HTR-8/SVneo (cell line): ENCODE results near the gene THSD7A.

ENCODE experiments used
- DNase-seq: peaks from one replicate; pipeline ENCODE4 v3.0.0; 2011; ENCODE audit warnings: low spot score, mixed read lengths; ENCODE audit not compliant: insufficient read length
- FAIRE-seq: peaks from 2 replicates; lab custom pipeline; 2011; peaks lifted over from hg19 to GRCh38; lab: Jason Lieb, UNC

The THSD7A gene

GRCh38 chr7:11751807-11752389, 80.1 kb downstream of the THSD7A start:
- no peak for DNase-seq
- FAIRE-seq = no peak

DNA sequence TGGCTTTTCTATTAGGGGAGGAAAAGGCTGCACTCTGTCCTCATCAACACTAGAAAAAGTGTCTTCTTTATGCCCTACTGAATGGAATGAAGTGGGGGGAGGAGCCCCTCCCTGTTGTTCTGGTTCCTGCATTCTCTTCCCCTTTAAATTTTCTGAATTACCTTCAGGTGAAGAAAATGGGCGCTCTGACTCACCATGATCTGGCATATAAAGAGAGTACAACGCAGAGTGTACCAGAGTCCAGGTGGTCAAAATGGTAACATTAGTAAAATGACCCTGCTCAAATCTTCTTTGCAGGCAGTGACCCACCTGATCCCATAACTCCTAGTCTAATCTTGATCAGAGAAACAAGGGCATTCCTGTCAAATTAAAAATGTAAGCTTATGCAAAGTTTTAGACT, 80.7 kb downstream of the THSD7A start:
- DNase-seq (no peak), FAIRE-seq (no peak)

GRCh38 chr7:11750191-11750590, 81.8 kb downstream of the THSD7A start:
- no peak for DNase-seq
- FAIRE-seq = no peak

GRCh38 chr7:11749629-11750028, 82.4 kb downstream of the THSD7A start:
- DNase-seq = no peak
- no peak for FAIRE-seq

DNA sequence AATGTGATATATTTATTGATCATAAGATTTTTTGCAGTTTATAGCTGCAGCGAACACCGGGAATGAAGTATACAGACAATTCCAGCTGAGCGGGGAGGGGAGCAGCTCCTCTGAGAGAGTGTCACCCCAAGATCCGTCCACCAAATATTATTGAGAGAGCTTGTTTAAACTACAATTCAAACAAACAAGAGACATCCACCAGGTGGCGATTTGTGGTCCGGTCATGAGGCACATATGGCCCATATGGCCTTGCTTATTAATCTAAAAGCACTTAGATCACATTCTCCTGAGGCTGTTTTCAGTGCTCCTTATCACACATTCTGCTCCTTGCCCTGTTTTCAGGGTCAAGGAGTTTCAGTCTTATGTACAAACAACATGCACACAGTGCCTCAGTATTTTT, 83.1 kb downstream of the THSD7A start:
- FAIRE-seq (no peak), DNase-seq (no peak)

DNA sequence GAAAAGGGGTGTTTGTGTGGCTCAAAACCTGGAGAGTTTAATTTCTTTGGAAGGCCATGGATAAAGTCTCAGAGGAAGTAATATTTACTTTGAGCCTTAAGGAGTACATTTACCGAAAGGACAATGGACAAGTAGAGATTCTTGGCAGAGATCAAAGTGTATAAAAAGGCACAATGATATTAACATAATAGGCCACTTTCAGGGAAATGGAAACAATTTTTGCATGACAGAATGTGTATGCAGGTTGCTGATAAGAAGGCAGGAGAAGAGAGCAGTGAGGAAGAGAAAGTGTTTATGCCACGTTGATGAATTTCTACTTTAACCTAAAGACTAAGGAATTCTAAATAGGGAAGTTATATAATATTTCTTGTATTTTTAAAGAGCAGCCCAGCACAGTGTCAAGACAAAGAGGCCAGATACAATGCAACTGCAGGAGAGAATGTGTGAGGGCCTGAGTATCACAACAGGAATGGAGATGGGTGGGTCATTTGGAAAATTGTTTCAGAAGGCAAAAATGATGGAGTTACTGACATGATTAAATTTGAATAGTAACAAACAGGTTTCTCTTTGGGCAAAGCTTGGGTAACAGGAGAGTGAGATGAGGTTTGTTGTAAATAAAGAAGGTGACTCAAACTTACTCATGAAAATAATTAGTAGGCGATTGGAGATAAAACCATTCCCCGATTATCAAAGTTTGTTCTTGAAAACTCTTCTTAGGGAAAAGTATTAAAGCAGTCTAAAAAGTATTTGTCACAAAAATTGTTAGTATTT, 84.1 kb downstream of the THSD7A start:
- DNase-seq = no peak
- FAIRE-seq = no peak

DNA sequence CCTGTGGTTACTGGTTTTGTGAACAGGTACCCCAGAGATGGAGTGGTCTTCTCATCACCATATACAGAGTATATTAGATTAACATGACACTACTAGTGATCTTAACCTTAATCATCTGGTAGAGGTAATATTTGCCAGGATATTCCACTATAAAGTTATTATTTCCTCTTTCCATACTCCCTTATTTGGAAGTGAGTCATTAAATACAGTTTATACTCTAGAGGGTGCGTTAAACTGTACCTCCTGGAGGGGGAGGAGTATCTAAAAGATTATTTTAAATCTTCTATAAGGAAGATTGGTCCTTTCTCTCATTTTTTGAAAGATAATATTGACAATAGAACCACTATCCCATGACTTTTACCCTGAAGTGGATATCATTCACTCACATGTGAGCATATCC, 85.4 kb downstream of the THSD7A start:
- FAIRE-seq (no peak), DNase-seq (no peak)

DNA sequence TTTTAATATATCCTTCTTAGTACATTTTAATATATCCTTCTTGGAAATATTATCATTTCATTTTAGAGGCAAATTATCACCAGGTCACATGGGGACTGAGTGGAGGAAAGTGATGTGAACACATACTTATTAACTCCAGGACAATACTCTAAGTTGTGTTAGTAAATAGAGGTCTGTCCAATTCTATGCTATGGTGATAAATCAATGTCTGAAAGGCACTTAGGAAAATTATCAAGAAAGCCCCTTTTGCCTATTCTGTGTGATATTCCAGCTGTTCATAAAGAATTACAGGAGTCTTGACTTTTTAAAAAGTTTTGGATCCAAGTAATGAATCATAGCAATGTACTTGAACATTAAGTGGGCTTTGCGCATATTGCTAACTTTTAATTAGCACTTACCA, 88.5 kb downstream of the THSD7A start:
- DNase-seq (no peak), FAIRE-seq (no peak)

DNA sequence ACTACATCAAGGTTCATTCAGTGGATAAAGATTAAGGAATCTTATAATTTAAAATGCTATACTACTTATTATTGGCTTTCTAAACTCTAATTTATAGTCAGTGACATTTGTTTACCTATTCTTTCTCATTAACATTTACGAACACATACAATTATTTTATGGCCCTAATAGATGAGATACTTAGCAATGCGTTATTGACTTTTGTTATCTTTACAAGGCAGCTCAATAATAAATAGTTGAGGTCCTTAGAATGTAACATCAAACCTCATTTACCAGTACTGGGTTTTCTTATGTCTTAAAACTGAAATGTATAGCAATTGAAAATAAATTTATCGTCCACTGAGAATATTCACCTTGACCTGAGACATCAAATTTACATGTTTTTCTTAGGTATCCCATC, 89.0 kb downstream of the THSD7A start:
- no peak for DNase-seq
- FAIRE-seq = no peak

GRCh38 chr7:11742496-11742895, 89.5 kb downstream of the THSD7A start:
- DNase-seq = no peak
- no peak for FAIRE-seq

- FAIRE-seq = no peak
- DNase-seq = no peak
Observed at GRCh38 chr7:11737723-11738122, 94.3 kb downstream of the THSD7A start.

- FAIRE-seq (no peak), DNase-seq (no peak)
Observed at GRCh38 chr7:11732207-11732606, 99.8 kb downstream of the THSD7A start.

DNA sequence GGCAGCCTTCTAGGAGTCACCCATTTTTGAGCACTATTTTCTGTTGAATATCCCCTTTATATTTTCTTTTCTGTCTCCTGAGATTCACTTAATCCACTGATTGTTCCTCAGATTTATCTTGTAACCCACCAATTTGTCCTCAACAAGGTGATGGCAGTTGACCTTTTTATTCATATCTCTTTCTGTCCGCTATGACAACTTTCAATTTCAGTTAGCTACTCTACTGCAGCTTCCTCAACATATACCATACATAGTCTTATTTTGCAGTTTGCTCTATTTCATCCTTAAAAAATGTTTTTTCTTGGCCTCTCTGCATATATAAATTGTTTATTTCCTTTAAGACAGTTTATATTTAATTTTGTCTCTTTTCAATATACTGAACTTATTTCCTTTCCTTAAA, 101.3 kb downstream of the THSD7A start:
- FAIRE-seq = no peak
- DNase-seq = no peak

DNA sequence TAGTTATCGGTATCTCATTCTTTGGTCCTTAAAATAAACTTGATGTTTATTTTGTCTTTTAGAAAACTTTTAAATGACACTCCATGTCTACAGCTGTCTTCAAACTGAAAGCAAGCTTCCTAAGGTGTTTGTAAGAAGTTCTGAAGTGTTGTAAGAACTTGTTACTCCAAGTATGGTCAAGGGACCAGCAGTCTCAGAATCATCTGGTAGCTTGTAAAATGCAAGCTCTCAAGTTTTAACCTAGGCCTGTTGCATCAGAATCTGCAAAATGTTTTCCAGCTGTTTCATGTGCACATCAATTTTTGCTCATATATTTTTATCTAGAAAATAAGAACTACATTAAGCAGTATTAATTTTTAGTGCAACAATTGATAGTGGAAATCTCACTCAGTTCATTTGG, 104.1 kb downstream of the THSD7A start:
- DNase-seq (no peak), FAIRE-seq (no peak)

DNA sequence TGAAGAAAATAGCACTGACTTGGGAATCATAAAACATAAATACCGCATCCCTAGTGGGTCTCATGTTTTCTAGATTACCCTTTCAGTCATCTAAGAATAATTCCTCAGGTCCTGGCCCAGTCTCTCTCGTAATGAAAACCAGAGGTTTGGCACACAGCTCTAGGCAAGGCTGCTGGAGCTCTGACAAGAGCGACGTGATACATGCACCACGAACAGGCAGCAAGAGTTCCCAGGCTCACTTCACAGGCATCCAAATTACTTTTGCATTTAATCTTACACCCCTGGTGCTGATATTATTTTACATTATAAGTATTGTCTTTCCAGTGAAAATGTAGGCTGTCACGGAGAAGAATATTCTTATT, 105.2 kb downstream of the THSD7A start:
- FAIRE-seq (no peak), DNase-seq (no peak)

DNA sequence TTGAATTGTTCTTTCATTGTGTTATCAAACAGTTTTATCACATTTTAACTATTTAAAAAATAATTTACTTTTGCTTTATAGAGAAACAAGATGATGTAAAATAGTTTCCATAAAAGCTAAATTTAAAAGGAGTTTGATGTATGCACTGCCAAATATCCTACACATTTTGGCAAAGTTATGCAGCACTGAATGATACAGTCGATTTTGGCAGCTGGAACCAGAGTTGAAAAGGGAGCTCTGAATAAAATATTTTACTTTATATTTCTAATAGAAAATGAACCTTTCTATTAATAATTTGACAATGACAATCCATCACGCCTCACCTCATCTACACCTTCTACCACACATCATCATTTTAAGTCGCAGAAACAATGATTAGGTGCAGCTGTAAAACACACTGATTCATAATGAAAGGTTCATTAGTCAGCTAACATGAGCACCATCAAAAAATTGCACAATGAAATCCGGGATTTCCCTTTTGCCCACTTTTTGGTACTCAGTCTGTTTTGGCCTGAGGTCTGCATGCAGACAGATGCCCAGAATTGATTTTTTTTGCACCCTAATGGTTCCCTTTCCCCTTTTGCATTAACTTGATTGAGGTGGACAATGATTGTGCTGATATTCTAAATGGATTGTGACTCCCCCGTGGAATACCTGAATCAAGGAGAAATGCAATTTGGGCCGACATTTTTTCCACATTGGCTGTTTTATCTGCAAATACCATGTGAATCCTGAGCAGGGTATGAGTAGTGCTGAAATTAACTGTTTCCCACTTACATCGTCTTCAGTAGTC, 105.8 kb downstream of the THSD7A start:
- FAIRE-seq (no peak), DNase-seq (no peak)

- DNase-seq (no peak), FAIRE-seq (no peak)
Observed at GRCh38 chr7:11716185-11716584, 115.8 kb downstream of the THSD7A start.

DNA sequence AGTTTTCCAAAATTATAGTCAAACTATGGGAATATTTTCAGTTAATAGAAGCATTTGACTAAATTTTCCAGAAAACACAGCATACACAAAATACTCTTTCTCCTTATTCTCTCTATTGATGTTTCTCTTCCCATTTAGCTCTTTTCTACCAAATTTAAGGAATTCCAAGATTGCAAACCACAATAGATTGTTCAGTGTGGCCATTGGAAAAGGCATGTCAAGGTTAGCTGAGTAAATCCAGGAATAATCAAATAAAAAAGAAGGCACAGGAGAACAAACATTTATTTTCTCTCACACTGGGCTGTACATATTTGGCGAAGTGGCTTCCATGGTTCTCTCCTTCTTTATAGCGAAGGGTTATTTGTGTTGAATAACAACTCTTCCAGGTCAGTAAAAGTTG, 117.3 kb downstream of the THSD7A start:
- DNase-seq (no peak), FAIRE-seq (no peak)

DNA sequence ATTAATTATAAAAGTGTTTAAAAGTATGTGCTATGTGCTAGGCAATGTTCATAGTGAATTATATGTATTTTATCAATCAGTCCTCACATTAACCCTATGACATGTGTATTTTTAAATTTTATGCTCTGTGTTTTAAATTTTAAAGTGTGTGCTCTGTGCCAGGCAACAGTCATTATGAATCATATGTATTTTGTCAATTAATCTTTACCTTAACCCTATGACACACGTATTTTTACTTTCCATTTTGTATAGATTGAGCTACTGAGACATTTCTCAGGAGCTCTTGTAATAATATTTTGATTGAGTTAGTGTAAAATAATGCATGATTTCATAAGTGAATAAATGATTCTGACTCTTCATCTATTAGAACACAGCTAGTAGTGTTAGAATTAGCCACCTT, 117.8 kb downstream of the THSD7A start:
- FAIRE-seq (no peak), DNase-seq (no peak)

DNA sequence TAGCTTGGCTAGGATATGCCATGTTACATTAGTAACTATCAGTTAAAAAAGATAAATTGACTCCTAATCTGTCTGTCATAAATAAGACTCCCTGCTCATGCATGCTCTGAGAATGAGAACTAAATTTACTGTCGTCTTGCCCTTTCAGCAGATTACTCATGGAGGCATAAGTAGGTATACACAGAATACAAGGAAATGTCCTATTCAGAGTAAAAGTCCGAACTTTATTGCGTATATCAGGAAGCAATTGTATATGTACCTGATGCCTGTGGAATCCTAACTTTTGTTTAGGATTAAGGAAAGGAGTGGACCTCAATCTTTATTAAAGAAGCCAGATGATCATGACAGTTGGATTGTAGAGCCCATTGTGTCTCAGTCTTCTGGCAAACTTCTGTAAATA, 118.6 kb downstream of the THSD7A start:
- DNase-seq = no peak
- no peak for FAIRE-seq

DNA sequence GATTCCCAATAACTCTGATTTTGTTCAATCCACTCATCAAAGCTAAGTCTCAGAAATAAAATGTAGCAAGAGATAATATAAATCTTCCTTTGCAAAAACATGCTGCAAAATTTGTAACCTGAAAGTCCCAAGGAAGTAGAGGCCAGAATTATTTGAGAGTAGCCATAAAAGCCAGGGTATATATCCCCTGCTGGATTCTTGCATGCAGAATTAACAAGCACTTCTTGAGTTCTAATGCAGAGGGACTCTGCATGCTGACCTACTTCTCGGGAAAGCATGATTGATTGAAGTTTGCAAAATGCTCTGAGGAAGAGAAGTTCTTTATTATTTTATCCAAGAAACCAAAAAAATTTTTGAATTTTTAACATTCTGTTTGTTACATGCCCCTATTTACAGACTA, 121.6 kb downstream of the THSD7A start:
- DNase-seq (no peak), FAIRE-seq (no peak)
